DMS153 treated with DMSO at 0.1 percent for 48 hours (cell line): ENCODE results near the gene DDX1.
"Not testable (repeated sequence)": the region's sequence is repeated elsewhere in the genome, so short reads cannot be mapped to it uniquely, and the experiment has no call there.

ENCODE experiments used
- DNase-seq: peaks from one replicate; lab custom pipeline; 2025; ENCODE audit not compliant: unreplicated experiment; lab: John Stamatoyannopoulos, UW

The DDX1 gene

DNA sequence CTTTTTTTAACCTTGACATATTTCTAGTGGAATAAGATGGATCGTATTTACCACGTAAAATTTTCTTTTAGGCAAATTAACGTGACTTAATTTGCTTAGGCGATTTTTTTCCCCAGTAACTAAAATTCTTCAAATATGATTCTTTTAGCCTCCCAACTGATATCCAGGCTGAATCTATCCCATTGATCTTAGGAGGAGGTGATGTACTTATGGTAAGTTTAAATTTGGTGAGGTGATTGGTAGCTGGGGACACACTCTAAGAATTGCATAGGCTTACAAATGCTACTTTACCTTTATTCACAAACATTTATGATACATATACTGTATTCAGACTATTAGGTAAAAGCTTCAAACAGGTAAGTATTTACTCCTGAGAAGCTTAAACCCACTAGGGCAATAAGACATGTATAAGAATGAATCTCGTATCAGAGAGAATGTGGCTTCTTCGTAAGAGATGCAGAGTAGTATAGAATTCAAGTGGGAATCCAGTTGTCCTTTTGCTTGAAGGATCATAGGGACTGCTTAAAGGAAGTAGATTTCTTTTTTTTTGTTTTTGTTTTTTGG lies 3.8 kb downstream of the DDX1 start:
- no peak for DNase-seq

DNA sequence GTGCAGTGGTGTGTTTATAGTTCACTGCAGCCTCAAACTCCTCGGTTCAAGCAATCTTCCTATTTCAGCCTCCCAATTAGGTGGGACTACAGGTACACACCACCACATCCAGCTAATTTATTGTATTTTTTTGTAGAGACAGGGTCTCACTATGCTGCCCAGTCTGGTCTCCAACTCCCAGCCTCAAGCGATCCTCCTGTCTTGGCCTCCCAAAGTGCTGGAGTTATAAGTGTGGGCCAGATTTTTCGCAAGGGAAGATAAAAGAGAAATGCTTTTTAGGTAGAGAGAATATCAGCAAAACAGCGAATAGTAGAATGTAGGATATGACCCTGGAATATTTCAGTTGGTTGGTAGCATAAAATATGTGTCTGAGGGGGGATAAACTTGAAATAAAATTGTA lies 4.3 kb downstream of the DDX1 start:
- no peak for DNase-seq

DNA sequence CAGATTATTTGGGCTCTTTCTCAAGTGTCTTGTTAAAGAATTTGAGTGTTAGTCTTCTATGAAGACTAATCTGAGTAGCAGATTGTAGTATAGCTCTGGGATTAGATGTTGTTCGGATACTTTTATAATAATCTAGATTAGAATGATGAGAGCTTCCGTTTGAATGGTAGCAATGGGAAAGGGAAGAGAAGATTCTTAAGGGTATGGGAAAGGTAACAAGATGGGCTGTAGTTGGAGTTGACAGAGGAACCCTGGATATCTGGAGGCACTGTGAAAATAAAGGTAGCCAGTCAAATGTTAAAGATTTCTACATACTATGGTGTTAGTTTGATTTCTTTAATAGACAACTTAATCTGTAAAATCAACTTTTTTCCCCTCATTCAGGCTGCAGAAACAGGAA lies 4.7 kb downstream of the DDX1 start:
- DNase-seq: no peak

DNA sequence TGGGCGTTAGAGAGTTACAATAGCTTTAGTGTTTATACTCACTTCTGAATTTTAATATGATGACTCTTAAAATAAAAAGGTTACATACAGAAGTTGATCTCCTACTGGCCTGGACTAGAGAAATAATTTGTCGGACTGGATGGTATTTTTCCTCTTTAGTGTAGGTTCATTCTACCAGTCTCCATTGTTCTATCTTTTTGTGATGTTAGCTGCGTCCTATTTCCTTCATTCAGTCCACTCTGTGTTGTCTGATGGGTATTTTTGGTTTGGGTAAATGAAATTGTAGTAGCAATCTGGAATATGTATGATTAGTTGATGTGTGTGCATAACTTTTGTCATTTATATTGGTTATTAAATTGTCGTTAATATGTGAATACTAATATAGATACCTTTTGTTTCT lies 5.3 kb downstream of the DDX1 start:
- DNase-seq: no peak

DNA sequence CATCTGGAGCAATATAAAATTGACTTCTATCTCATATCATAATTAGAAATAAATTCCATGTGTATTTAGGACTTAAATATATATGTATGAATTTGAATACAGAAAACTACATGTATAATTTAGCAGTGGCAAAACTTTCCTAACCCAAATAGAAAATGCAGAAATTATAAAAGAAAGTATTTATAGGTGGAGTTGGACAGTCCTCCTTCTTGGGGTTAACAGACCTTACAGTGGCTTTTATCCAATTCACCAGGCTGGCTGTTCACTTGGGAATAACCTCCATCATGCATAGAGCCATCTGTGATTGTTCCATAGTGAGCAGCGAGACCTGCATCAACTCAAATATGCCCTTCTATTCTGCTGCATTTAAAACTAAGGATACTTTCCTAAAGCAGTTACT lies 8.3 kb downstream of the DDX1 start:
- no peak for DNase-seq

DNA sequence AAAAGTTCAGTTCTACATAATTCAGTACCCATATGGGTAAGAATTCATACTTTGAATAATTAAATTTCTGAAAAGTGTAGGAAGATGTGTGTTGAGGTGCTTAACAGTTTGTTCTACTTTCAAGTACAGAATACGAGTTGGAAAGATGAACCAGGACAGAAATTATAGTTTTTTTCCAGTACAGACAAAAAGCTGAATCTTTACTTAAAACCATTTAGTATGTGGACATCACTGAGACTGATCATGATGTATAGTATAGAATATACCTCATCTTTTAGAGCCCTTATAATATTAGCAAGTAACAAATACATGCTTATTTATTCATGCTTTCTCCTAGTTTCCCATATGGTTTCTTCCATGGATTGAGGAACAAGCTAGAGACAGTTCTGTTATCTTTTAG lies 10.0 kb downstream of the DDX1 start:
- DNase-seq: no peak

DNA sequence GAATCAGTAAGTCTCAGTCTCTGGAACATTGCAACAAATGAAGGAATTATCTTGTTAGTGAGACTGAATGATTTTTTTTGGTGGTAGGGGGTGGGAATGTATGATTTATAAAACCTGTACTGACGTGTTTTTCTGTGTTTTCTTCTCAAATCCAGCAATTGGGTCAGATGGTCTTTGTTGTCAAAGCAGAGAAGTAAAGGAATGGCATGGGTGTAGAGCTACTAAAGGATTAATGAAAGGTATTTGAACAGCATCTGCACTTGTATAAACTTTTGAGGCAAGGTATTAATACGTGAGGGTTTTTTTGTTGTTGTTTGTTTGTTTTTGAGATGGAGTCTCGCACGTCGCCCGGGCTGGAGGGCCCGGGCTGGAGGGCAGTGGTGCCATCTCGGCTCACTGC lies 10.7 kb downstream of the DDX1 start:
- DNase-seq: no peak

DNA sequence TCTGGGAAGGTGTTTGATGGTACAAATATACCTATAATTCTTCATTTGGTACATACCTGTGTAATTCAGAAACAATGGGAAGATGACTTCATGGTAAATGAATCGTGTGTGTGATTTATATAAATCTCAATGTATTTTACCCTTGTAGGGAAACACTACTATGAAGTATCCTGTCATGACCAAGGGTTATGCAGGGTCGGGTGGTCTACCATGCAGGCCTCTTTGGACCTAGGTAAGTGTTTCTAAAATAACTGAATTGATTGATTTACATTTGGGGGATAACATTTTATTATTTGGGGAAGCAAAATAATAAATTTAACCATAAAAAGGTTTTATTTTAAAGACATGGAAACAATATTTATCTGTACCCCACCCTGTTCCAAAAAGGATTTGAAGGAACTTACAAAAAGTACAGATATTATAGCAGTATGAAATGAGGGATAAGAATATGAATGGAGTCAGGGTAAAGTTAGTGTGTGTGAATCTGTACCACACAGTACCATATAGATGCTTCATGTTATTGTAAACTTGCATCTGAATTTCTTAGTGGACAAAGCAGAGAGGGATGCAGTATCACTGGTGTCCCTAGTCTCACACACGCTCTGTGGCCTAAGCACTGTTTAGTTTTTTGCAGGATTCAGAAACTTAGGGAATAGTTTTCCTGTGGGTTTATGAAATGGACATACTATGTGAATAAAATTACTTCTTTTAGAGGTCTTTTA lies 11.5 kb downstream of the DDX1 start:
- no peak for DNase-seq

DNA sequence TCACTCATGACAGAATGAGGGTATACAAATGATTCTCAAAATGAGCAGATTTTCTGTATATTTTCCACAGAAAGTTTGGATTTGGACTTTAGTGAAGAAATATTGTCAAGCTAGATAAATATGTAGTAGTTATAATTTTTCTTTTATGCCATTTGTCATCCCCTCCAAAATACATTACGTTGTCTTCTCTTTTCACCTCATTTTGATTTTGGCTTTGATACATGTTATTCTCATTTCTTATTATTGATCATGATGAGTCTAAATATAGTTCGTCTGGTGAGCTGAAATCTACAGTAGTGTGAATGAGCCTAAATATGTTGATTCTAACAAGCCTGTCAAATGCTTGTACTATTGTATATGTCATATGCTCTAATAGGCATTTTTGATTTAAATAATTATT lies 12.3 kb downstream of the DDX1 start:
- DNase-seq: no peak

DNA sequence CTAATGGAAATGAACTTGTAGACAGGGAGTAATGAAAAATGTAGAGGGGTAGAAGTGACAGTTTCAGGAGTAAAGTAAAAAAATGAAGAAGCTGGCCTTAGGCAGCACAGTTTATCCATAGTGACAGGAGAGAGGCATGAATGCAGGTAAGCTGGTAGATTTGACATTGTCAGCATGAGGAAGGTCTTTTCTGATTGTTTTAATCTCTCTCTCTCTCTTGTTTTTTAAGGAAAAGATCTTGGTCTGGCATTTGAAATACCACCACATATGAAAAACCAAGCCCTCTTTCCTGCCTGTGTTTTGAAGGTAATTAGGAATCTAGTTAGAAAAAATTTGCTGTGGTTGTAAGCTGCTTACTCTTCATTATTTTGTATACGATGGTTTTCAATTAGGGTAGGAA lies 14.1 kb downstream of the DDX1 start:
- no peak for DNase-seq

DNA sequence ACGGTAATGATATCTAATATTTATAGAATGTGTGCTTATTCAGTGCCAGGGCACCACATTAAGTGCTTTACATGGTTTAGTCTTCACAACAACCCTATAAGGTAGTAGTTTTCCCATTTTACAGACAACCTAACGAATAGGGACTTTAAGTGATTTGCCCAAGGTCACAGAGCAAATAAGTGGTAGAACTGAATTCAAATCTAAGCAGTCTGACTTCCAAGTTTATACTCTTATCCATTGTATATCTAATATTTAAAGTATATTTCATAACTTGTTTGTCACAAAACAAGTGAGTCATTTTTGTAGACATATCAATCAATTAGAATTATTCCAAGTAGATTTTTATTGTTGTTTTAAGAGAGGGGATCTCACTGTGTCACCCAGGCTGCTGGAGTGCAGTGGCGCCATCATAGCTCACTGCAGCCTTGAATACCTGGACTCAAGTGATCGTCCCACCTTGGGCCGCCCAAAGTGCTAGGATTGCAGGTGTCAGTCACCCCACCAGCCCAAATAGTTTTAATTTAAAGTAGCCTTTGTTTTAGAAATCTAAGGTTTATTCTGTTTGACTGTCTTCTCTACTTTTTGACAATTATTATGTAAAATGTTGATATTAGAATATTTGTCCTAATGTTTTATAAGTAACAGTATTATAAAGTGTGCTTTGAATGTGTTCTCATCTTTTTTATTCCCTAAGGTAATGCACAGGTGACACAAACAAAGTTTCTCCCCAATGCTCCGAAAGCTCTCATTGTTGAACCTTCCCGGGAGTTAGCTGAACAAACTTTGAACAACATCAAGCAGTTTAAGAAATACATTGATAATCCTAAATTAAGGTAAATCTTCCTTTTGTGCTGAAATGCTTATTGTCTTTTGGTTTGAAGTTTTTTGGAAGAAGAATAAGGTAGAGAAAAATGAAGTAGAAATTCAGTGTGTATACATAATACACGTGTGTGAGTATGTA lies 15.1 kb downstream of the DDX1 start:
- no peak for DNase-seq

DNA sequence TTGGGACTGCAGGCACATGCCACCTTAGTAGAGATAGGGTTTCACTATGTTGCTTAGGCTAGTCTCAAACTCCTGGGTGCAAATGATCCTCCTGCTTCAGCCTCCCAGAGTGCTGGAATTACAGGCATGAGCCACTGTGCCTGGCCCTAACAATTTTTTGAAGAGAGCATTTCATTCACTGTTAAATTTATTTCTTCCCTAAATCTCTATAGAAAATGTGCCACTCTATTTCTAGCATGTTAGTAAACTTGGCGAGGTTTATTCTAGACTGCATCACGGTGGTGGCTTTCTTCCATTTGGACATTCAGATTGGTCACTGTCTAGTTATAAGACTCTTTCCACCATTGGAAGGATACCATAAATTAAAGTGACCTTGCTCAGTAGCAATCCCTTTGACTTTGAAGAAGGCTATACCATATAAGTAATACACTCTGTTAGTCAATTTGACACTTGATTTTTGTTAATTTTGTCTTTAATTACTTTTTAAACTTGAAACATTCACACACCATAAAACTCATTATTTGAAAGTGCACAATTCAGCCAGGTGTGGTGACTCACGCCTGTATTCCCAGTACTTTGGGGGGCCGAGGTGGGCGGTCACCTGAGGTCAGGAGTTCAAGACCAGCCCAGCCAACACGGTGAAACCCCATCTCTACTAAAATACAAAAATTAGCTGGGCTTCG lies 16.2 kb downstream of the DDX1 start:
- DNase-seq: no peak

DNA sequence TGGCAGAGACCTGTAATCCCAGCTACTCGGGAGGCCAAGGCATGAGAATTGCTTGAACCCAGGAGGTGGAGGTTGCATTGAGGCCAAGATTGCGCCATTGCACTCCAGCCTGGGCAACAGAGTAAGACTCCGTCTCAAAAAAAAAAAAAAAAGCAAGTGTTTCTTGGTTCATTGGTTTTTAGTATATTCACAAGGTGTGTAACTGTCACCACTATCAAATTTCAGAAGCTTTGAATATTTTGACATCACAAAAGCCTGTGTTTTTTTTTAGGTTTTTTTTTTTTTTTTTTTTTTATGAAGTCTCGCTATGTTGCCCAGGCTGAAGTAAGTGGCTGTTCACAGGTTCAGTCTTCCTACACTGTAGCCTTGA lies 16.7 kb downstream of the DDX1 start:
- DNase-seq: no peak

DNA sequence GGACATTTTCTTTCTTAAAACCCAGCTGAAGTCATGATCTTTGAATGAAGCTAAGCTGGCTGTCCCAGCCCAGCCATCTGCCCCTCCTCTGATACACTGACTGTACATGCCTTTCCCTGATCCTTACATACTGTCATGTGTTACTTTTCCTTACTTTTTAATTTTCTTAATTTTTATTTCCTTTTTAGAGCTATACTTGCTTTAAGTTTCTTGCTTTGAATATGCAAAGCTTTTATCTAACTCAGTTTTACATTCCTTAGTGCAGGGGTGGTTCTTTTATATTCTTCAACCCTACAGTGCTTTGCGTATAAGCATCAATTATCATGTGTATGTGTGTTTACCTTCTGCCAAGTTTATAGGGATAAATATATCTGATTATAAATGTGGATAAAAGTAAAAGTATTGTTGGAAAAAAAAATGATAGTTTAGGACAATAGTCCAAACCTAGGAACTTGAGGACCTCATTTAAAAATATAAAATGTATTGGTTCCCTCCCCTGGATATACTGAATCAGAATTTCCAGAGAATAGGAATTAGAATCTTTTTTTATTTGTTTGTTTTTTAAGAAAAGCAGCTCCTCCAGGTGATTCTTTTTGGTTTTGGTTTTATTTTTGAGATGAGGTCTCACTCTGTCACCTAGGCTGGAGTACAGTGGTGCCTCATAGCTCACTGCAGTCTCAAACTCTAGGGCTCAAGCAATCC lies 17.8 kb downstream of the DDX1 start:
- no peak for DNase-seq

DNA sequence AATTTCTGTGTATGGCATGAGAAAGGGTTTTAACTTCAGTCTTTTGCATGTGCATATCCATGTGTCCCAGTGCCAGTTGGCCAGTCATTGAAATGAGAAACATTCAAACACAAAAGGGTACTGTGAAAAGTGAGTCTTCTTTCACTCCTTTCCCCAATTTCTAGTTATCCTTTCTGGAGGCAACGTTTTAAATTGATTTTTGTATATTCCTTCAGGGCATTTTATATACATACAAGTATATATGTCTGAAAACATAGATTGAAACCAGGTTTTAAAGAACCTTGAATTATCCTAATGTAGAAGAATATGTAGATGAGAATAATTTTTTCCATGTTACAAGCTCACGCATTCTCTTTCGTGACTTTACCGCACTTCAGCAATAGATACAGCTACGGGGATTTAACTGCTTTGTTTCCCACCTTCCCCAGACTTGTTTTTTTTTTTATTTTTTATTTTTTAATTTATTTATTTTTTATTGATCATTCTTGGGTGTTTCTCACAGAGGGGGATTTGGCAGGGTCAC lies 18.8 kb downstream of the DDX1 start:
- DNase-seq: no peak

DNA sequence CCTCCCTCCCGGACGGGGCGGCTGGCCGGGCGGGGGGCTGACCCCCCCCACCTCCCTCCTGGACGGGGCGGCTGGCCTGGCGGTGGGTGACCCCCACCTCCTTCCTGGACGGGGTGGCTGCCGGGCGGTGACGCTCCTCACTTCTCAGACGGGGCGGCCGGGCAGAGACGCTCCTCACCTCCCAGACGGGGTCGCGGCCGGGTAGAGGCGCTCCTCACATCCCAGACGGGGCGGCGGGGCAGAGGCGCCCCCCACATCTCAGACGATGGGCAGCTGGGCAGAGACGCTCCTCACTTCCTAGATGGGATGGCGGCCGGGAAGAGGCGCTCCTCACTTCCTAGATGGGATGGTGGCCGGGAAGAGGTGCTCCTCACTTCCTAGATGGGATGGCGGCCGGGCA lies 20.4 kb downstream of the DDX1 start:
- not testable (repeated sequence) for DNase-seq

DNA sequence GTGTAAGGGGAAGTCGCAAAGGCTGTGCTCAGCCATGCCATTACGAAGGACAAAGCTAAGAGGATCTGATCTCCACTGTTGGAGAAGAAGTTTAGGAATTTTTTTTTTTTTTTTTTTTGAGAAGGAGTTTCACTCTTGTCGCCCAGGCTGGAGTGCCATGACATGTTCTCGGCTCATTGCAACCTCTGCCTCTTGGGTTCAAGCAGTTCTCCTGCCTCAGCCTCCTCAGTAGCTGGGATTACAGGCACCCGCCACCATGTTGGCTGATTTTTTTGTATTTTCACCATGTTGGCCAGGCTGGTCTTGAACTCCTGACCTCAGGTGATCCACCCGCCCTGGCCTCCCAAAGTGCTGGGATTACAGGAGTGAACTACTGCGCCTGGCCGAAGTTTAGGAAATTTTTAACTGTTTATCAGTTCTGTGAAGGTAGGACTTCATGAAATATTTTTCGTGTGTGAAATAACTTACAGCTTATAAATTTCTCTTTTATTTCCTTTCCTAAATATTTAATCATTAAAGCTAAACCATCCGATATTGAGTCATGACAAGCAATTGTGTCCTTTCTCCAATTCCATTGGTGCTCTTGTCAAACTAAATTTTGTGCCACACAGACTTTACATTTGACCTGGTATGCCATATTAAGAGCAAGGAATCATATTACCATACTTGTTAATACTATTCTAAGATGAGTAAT lies 22.2 kb downstream of the DDX1 start:
- DNase-seq: no peak

DNA sequence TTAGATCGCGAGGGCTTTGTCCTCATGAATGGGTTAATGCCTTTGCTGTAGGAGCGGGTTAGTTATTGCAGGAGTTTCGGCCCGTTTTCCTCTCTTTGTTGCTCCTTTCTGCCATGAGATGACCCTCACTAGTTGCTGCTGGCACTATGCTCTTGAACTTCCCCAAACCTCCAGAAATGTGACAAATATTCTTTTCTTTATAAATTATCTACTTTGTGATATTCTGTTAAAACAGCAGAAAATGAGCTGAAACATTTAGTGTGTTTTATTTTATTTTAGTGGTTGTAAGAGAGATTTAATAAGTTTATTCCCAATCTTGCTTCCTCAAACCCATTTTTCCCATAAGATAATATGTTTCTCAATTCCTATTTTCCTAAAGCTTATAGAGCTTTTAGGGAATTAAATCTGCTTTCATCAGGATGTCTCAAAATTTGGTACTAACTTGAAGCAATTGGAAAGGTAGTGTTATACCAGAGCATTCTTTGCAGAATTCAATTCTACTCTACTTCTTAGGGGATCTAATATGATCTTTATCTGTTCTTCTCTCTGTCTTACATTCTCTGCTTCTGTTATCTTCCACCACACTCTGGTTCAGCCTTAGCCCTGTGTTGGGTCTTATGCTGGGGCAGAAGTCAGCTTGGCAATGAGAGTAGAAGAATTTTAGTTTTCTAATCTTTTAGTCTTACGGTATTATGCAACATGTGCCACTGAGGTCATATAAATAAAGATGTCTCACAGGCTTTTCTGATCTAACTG lies 23.1 kb downstream of the DDX1 start:
- no peak for DNase-seq

DNA sequence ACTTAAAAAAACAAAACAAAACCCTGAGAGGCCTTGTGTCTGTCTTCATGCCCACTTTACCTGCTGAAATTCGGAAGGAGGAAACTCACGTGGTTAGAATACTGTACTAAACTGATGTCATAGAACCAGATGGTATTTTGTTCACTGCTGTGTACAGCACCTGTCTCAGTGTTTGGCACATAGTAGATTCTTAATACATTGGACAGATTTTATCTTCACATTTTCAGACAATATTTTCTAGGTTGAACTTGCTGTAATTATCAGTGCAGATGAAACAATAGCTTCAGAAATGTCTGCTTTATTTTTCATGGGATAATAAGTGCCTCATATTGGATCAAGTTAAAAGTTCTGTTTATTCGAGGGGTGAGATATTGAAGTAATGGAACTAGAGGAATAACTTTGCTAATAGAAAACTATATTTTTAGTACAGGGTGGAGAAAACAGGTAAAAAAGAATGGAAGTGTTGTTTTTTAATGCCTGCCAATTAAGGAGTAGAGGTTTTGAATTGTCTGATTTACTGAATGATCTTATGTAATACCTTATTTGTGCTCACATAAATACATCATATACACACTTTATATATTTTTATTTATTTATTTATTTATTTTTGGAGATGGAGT lies 23.7 kb downstream of the DDX1 start:
- DNase-seq: no peak
